ENCODE data around the gene PLK4.
"Not testable (repeated sequence)": the region's sequence is repeated elsewhere in the genome, so short reads cannot be mapped to it uniquely, and the experiment has no call there.

The PLK4 gene

DNA sequence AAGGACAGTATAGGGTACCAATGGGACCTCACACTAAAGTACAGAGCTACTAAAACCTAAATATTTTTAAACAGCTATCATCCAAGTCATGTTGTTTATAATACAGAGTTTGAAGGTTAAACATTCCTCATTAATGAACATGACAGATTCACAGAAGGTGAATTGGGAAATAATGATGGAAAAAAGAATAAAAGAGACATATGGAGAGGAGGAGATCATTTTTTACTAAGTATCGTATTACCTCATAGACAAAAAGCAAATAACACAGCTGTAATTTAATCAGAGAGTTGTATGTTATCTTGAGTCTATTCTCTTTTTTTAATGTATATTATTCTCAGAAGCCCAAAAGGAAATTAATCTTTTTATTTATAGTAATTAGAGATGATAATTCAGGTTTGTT is 7.9 kb downstream of the PLK4 start:
- H3K4me2 ChIP-seq = no peak overlapping the region
- H3K9ac ChIP-seq = no peak overlapping the region
- no peaks in the 10 kb centered on the region for H4K20me1 ChIP-seq (ENCODE audit: insufficient read depth)
- TF ChIP-seq, protein P1, sequence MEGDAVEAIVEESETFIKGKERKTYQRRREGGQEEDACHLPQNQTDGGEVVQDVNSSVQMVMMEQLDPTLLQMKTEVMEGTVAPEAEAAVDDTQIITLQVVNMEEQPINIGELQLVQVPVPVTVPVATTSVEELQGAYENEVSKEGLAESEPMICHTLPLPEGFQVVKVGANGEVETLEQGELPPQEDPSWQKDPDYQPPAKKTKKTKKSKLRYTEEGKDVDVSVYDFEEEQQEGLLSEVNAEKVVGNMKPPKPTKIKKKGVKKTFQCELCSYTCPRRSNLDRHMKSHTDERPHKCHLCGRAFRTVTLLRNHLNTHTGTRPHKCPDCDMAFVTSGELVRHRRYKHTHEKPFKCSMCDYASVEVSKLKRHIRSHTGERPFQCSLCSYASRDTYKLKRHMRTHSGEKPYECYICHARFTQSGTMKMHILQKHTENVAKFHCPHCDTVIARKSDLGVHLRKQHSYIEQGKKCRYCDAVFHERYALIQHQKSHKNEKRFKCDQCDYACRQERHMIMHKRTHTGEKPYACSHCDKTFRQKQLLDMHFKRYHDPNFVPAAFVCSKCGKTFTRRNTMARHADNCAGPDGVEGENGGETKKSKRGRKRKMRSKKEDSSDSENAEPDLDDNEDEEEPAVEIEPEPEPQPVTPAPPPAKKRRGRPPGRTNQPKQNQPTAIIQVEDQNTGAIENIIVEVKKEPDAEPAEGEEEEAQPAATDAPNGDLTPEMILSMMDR (conservative IDR thresholded peaks at IDR 0.05; ENCODE audit: low read depth, low read length) = no peak
- no peak overlapping the region for H3K4me3 ChIP-seq (IDR thresholded peaks at IDR 0.05; ENCODE audit: insufficient read depth, low read depth, low read length)
- H3K27ac ChIP-seq = no peak overlapping the region
- H3K36me3 ChIP-seq (ENCODE audit: insufficient read depth) = peaks cover 50% of the 10 kb centered on the region; the same call in 1 of the 2 replicates
- H2AFZ ChIP-seq (ENCODE audit: low read depth) = no peak overlapping the region
- H3K27me3 ChIP-seq (ENCODE audit: insufficient read depth, low read depth) = no peaks in the 10 kb centered on the region
- H3K4me1 ChIP-seq (ENCODE audit: low read depth, poor library complexity, severe bottlenecking) = no peaks in the 10 kb centered on the region
- peaks cover 6% of the 10 kb centered on the region; the same call in 1 of the 2 replicates for H3K79me2 ChIP-seq (ENCODE audit: insufficient read depth, low read depth)

DNA sequence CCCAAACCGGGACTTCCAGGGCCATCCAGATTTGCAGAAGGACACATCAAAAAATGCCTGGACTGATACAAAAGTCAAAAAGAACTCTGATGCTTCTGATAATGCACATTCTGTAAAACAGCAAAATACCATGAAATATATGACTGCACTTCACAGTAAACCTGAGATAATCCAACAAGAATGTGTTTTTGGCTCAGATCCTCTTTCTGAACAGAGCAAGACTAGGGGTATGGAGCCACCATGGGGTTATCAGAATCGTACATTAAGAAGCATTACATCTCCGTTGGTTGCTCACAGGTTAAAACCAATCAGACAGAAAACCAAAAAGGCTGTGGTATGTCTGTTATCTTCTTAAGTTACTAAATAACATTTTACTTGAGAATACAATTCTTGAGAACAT is 9.2 kb downstream of the PLK4 start:
- peaks cover 51% of the 10 kb centered on the region; the same call in 1 of the 2 replicates for H3K36me3 ChIP-seq (ENCODE audit: insufficient read depth)

DNA sequence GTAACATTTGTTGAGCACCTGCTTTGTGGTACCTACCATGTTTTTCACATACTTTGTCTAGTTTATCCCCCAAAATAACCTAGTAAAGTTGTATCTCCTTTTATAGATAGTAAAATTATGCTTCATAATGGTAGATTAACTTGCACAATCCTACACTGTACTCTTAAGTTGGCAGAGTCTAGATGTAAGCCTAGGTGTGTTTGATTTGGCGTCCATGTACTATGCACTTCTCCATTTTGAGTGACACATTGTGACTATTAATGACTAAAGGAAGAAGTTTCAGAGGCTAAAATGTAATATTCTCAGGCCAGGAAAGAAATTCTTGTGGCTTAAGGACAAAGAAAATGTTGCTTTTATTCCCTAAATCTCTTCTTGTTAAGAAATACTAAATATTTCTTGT is 15.4 kb downstream of the PLK4 start:
- Histone ChIP-seq H3K36me3 (ENCODE audit: insufficient read depth) (peaks cover 28% of the 10 kb centered on the region; the same call in 1 of the 2 replicates), H2AFZ (ENCODE audit: low read depth) (no peak overlapping the region), H3K4me1 (ENCODE audit: low read depth, poor library complexity, severe bottlenecking) (no peaks in the 10 kb centered on the region), H3K9ac (no peak overlapping the region), H3K79me2 (ENCODE audit: insufficient read depth, low read depth) (no peaks in the 10 kb centered on the region), H3K4me3 (IDR thresholded peaks at IDR 0.05; ENCODE audit: insufficient read depth, low read depth, low read length) (no peak overlapping the region), H3K27me3 (ENCODE audit: insufficient read depth, low read depth) (no peaks in the 10 kb centered on the region), H3K4me2 (no peak overlapping the region), H3K27ac (no peak overlapping the region), H4K20me1 (ENCODE audit: insufficient read depth) (no peaks in the 10 kb centered on the region)
- TF ChIP-seq, protein P1 (conservative IDR thresholded peaks at IDR 0.05; ENCODE audit: low read depth, low read length) = no peak

More for the DNA sequence above, 9.2 kb downstream of the PLK4 start:
- Histone ChIP-seq H3K4me2 (no peak overlapping the region), H3K4me1 (ENCODE audit: low read depth, poor library complexity, severe bottlenecking) (no peaks in the 10 kb centered on the region), H4K20me1 (ENCODE audit: insufficient read depth) (no peaks in the 10 kb centered on the region), H3K4me3 (IDR thresholded peaks at IDR 0.05; ENCODE audit: insufficient read depth, low read depth, low read length) (no peak overlapping the region), H3K79me2 (ENCODE audit: insufficient read depth, low read depth) (peaks cover 6% of the 10 kb centered on the region; the same call in 1 of the 2 replicates), H3K27me3 (ENCODE audit: insufficient read depth, low read depth) (no peaks in the 10 kb centered on the region), H2AFZ (ENCODE audit: low read depth) (no peak overlapping the region), H3K9ac (no peak overlapping the region), H3K27ac (no peak overlapping the region)
- TF ChIP-seq, protein P1 (conservative IDR thresholded peaks at IDR 0.05; ENCODE audit: low read depth, low read length) = no peak

DNA sequence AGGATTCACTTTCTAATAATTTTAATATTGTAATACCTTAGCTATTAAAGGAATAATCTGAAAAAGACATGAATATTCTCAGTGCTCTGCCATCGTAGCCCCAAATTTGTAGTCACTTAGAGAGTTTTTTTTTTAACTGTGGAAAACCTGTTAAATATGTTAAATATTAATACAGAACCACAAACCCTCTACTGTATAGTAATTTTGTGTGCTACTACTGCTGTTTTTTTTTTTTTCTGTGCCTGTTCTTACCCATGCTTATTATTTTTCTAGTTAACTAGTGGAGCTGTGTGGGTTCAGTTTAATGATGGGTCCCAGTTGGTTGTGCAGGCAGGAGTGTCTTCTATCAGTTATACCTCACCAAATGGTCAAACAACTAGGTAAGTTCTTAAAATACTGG is 15.8 kb downstream of the PLK4 start:
- Histone ChIP-seq H3K4me2 (no peak overlapping the region), H3K4me1 (ENCODE audit: low read depth, poor library complexity, severe bottlenecking) (no peaks in the 10 kb centered on the region), H4K20me1 (ENCODE audit: insufficient read depth) (no peaks in the 10 kb centered on the region), H3K36me3 (ENCODE audit: insufficient read depth) (peaks cover 26% of the 10 kb centered on the region; the same call in 1 of the 2 replicates), H3K4me3 (IDR thresholded peaks at IDR 0.05; ENCODE audit: insufficient read depth, low read depth, low read length) (no peak overlapping the region), H3K9ac (no peak overlapping the region), H2AFZ (ENCODE audit: low read depth) (no peak overlapping the region), H3K27ac (no peak overlapping the region), H3K27me3 (ENCODE audit: insufficient read depth, low read depth) (no peaks in the 10 kb centered on the region), H3K79me2 (ENCODE audit: insufficient read depth, low read depth) (no peaks in the 10 kb centered on the region)
- TF ChIP-seq, protein P1 (conservative IDR thresholded peaks at IDR 0.05; ENCODE audit: low read depth, low read length) = no peak

DNA sequence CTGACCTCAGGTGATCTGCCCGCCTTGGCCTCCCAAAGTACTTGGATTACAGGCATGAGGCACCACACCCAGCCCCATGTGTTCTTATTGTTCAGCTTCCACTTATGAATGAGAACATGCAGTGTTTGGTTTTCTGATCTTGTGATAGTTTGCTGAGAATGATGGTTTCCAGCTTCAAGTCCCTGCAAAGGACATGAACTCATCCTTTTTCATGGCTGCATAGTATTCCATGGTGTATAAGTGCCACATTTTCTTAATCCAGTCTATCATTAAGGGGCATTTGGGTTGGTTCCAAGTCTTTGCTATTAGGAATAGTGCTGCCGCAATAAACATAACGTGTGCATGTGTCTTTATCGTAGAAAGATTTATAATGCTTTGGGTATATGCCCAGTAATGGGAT is 19.0 kb downstream of the PLK4 start:
- H3K79me2 ChIP-seq (ENCODE audit: insufficient read depth, low read depth); H3K4me3 ChIP-seq (IDR thresholded peaks at IDR 0.05; ENCODE audit: insufficient read depth, low read depth, low read length); H3K27ac ChIP-seq; H4K20me1 ChIP-seq (ENCODE audit: insufficient read depth); H3K9ac ChIP-seq; H2AFZ ChIP-seq (ENCODE audit: low read depth); H3K27me3 ChIP-seq (ENCODE audit: insufficient read depth, low read depth); H3K4me2 ChIP-seq; H3K4me1 ChIP-seq (ENCODE audit: low read depth, poor library complexity, severe bottlenecking): not testable (repeated sequence)
- H3K36me3 ChIP-seq (ENCODE audit: insufficient read depth) = peaks cover 14% of the 10 kb centered on the region; the same call in 1 of the 2 replicates

Data from KMS-11 (cell line).